DND-41 (cell line): Measurements from ENCODE around the gene EFNA4.

Experiments
- CTCF ChIP-seq: IDR thresholded peaks from 2 replicates; pipeline ENCODE4 v1.5.1; 2012; ENCODE audit warnings: borderline replicate concordance, low read length, moderate library complexity, mild to moderate bottlenecking; ENCODE audit not compliant: poor library complexity, severe bottlenecking; ENCODE audit errors: extremely low read depth
- EZH2 ChIP-seq: IDR thresholded peaks from 3 replicates; pipeline ENCODE4 v1.6.1; 2012; ENCODE audit warnings: borderline replicate concordance, low read depth, mild to moderate bottlenecking, moderate library complexity, low read length, inconsistent platforms; ENCODE audit not compliant: severe bottlenecking

GRCh38 chr1:155093911-155094621, 30.5 kb downstream of the EFNA4 start:
- peak; percentile 45 for TF ChIP-seq CTCF
- TF ChIP-seq EZH2 = no peak
